ENCODE data around the gene TIMM44. TPM values are rescaled to one million over a fixed set of nuclear protein-coding genes. Genes with fewer than 3 reads are reported as not detected.
A peak's percentile ranks its signal among the peaks of the same experiment; 100 is the strongest.

The TIMM44 gene
- total RNA-seq, 1 experiment from 2014 or later: 114 TPM

DNA sequence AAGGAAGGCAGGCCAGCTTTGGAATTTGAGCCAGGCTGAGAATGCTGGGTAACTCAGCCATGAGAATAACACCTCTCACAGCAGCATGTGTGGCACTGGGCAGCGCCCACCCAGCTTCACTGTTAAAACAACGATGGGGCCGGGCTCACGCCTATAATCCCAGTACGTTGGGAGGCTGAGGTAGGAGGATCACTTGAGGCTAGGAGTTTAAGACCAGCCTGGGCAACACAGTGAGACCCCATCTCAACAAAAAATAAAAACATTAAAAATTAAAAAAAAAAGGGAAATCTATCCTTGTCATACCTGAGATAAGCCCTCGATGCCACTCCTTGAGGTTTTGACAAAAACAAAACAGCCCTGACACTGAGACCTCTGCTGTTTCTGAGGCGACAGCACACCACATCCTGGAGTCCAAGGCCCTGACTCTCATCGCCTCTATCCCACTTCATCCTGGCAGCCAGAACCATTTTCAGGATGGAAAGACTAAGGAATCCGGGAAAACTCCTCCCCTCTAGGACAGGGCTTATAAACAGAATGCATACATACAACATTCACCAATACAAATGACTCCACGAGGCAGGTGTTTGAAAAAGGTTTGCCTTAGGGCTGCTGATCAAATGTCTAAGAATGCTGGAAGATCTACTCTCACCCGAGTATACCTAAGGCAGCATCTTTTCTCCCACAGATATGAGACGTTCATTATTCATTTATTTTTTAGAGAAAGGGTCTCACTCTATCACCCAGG is 22.6 kb upstream of the TIMM44 start:
- no peak overlapping the region for H2BK5ac ChIP-seq (ENCODE audit: insufficient read length, low read length)
- no peaks in the 10 kb centered on the region for H3K79me2 ChIP-seq (ENCODE audit: insufficient read depth, low read length)
- no peak overlapping the region for H3K18ac ChIP-seq (ENCODE audit: insufficient read length, low read depth, low read length)
- no peak for TF ChIP-seq CTCF (conservative IDR thresholded peaks at IDR 0.05)
- no peak overlapping the region for H3K27ac ChIP-seq (ENCODE audit: insufficient read length, low read depth, low read length)
- Mint-ChIP-seq H3K36me3 (ENCODE audit: insufficient read depth in 1 of 3, low read depth in 3 of 3) (peaks cover 39 to 81% (median 78%) of the 10 kb centered on the region in 3 experiments), H3K4me1 (peaks cover 17 to 22% of the 10 kb centered on the region in 2 experiments), H3K9me3 (no peaks in the 10 kb centered on the region), H3K27me3 (ENCODE audit: low read depth) (no peaks in the 10 kb centered on the region), H3K27ac (peak overlapping the region in 1 of 3 experiments; percentile 93; a peak in 2 of 7 replicates), H3K4me3 (no peak overlapping the region)
- H4K8ac ChIP-seq (replicated peaks; ENCODE audit: insufficient read length, low read depth, low read length): no peak overlapping the region
- H2BK120ac ChIP-seq (ENCODE audit: low read depth, low read length, poor library complexity, severe bottlenecking): no peak overlapping the region
- H2BK20ac ChIP-seq (ENCODE audit: low read depth, low read length, poor library complexity, severe bottlenecking): no peak overlapping the region
- no peak overlapping the region for H3K4ac ChIP-seq (ENCODE audit: low read depth, low read length)
- no CpG with 5 or more reads among the region's 12 CpGs for WGBS (ENCODE audit: extremely low coverage, insufficient read length, low lambda C conversion rate)
- no peak overlapping the region for H3K56ac ChIP-seq (ENCODE audit: insufficient read length, low read depth, low read length)
- no peak for DNase-seq
- H3T11ph ChIP-seq (ENCODE audit: low read length): no peak overlapping the region
- H4K91ac ChIP-seq (ENCODE audit: insufficient read length, low read depth, low read length): no peak overlapping the region
- H3K9me3 ChIP-seq (ENCODE audit: control insufficient read depth, low read depth, low read length): no peaks in the 10 kb centered on the region
- no peak overlapping the region for H4K5ac ChIP-seq (ENCODE audit: insufficient read length, low read depth, low read length)
- H3K9ac ChIP-seq (ENCODE audit: extremely low read depth, insufficient read length, low read length): no peak overlapping the region
- no peak overlapping the region for H2AK5ac ChIP-seq (ENCODE audit: insufficient read length, low read length)
- H2BK15ac ChIP-seq (ENCODE audit: low read depth, low read length): no peak overlapping the region
- no peak overlapping the region for H3K23ac ChIP-seq (ENCODE audit: insufficient read length, low read depth, low read length)
- no peak overlapping the region for H2AFZ ChIP-seq (ENCODE audit: low read length)
- no peak overlapping the region for H3K4me2 ChIP-seq (ENCODE audit: insufficient read depth, insufficient read length, low read length)
- H3K4me1 ChIP-seq (ENCODE audit: insufficient read depth, low read length): no peaks in the 10 kb centered on the region
- H4K20me1 ChIP-seq (ENCODE audit: control insufficient read depth, insufficient read depth, insufficient read length): no peaks in the 10 kb centered on the region
- H3K23me2 ChIP-seq (ENCODE audit: insufficient read length, low read depth, low read length, poor library complexity, severe bottlenecking): no peaks in the 10 kb centered on the region
- no peaks in the 10 kb centered on the region for H3K79me1 ChIP-seq (ENCODE audit: insufficient read depth, low read depth, low read length, poor library complexity, severe bottlenecking)
- H3K27me3 ChIP-seq (ENCODE audit: insufficient read depth, low read length): no peaks in the 10 kb centered on the region
- no peak overlapping the region for H2BK12ac ChIP-seq (ENCODE audit: insufficient read length, low read depth, low read length)
- H3K14ac ChIP-seq (ENCODE audit: insufficient read depth, low read length): no peak overlapping the region
